HG02840 (cell line): Measurements from ENCODE around the gene COCH.
"Not testable (repeated sequence)": the region's sequence is repeated elsewhere in the genome, so short reads cannot be mapped to it uniquely, and the experiment has no call there.

ENCODE experiments used
- ATAC-seq: cut with Tn5 transposase; IDR thresholded peaks from one replicate; pipeline ENCODE4 v1.9.1; 2021; ENCODE audit warnings: mild to moderate bottlenecking, moderate library complexity, moderate number of reproducible peaks; ENCODE audit not compliant: unreplicated experiment, low FRiP score

COCH gene

GRCh38 chr14:30915596-30915995, 41.2 kb downstream of the COCH start:
- no peak for ATAC-seq

- ATAC-seq: no peak
Measured at GRCh38 chr14:30921305-30921704, 46.9 kb downstream of the COCH start.

GRCh38 chr14:30921788-30922187, 47.4 kb downstream of the COCH start:
- no peak for ATAC-seq

GRCh38 chr14:30925254-30925653, 50.9 kb downstream of the COCH start:
- no peak for ATAC-seq

- ATAC-seq: no peak
Measured at GRCh38 chr14:30928462-30928861, 54.1 kb downstream of the COCH start.

- ATAC-seq: not testable (repeated sequence)
Measured at GRCh38 chr14:30933937-30934336, 59.6 kb downstream of the COCH start.

- ATAC-seq: no peak
Measured at GRCh38 chr14:30935445-30935844, 61.1 kb downstream of the COCH start.

GRCh38 chr14:30938617-30939016, 64.3 kb downstream of the COCH start:
- no peak for ATAC-seq
